ENCODE results near the gene PPP1R3E. TPM values are rescaled to one million over a fixed set of nuclear protein-coding genes. Genes with fewer than 3 reads are reported as not detected.
"Not testable (repeated sequence)": the region's sequence is repeated elsewhere in the genome, so short reads cannot be mapped to it uniquely, and the experiment has no call there.

PPP1R3E gene
- total RNA-seq, 2 donors from 2014 or later = 8.7 TPM

GRCh38 chr14:23269193-23269592, 33.5 kb downstream of the PPP1R3E start:
- DNase-seq (ENCODE audit: low spot score) = no peak
- Histone ChIP-seq H3K36me3 (no peaks in the 10 kb centered on the region), H3K4me3 (no peak overlapping the region), H3K27me3 (replicated peaks; ENCODE audit: insufficient read depth) (no peaks in the 10 kb centered on the region), H3K4me1 (ENCODE audit: control insufficient read depth in 1 of 2, low read depth in 2 of 2) (no peaks in the 10 kb centered on the region), H3K9me3 (no peaks in the 10 kb centered on the region), H3K27ac (no peak overlapping the region)
- no peak for ATAC-seq (ENCODE audit: insufficient number of reproducible peaks, low FRiP score, low read depth)
- TF ChIP-seq CTCF (IDR thresholded peaks at IDR 0.05) = no peak

GRCh38 chr14:23260849-23261248, 41.8 kb downstream of the PPP1R3E start:
- H3K36me3 ChIP-seq; DNase-seq (ENCODE audit: low spot score); H3K9me3 ChIP-seq: not testable (repeated sequence)

GRCh38 chr14:23259426-23259825, 43.2 kb downstream of the PPP1R3E start:
- H3K27ac ChIP-seq = no peak overlapping the region
- TF ChIP-seq CTCF (IDR thresholded peaks at IDR 0.05) = no peak
- DNase-seq (ENCODE audit: low spot score) (no peak), ATAC-seq (ENCODE audit: insufficient number of reproducible peaks, low FRiP score, low read depth) (no peak)
- H3K4me1 ChIP-seq (ENCODE audit: control insufficient read depth in 1 of 2, low read depth in 2 of 2) = no peaks in the 10 kb centered on the region
- no peaks in the 10 kb centered on the region for H3K36me3 ChIP-seq
- no peaks in the 10 kb centered on the region for H3K27me3 ChIP-seq (replicated peaks; ENCODE audit: insufficient read depth)
- no peaks in the 10 kb centered on the region for H3K9me3 ChIP-seq
- H3K4me3 ChIP-seq = no peak overlapping the region

More at GRCh38 chr14:23260849-23261248, 41.8 kb downstream of the PPP1R3E start:
- not testable (repeated sequence) for H3K27ac ChIP-seq; H3K4me3 ChIP-seq; ATAC-seq (ENCODE audit: insufficient number of reproducible peaks, low FRiP score, low read depth); H3K4me1 ChIP-seq (ENCODE audit: control insufficient read depth in 1 of 2, low read depth in 2 of 2); H3K27me3 ChIP-seq (replicated peaks; ENCODE audit: insufficient read depth)

- Histone ChIP-seq H3K4me3 (no peak overlapping the region), H3K9me3 (no peaks in the 10 kb centered on the region), H3K4me1 (ENCODE audit: control insufficient read depth in 1 of 2, low read depth in 2 of 2) (no peaks in the 10 kb centered on the region), H3K27ac (no peak overlapping the region), H3K36me3 (no peaks in the 10 kb centered on the region), H3K27me3 (replicated peaks; ENCODE audit: insufficient read depth) (no peaks in the 10 kb centered on the region)
- no peak for TF ChIP-seq CTCF (IDR thresholded peaks at IDR 0.05)
- no peak for DNase-seq (ENCODE audit: low spot score)
- ATAC-seq (ENCODE audit: insufficient number of reproducible peaks, low FRiP score, low read depth) = no peak
These were observed 44.4 kb downstream of the PPP1R3E start for GRCh38 chr14:23258256-23258655.

GRCh38 chr14:23252420-23253333, 50.0 kb downstream of the PPP1R3E start:
- TF ChIP-seq CTCF (IDR thresholded peaks at IDR 0.05) = no peak
- no peak for ATAC-seq (ENCODE audit: insufficient number of reproducible peaks, low FRiP score, low read depth)
- Histone ChIP-seq H3K4me1 (ENCODE audit: control insufficient read depth in 1 of 2, low read depth in 2 of 2) (no peaks in the 10 kb centered on the region), H3K36me3 (no peaks in the 10 kb centered on the region), H3K27me3 (replicated peaks; ENCODE audit: insufficient read depth) (no peaks in the 10 kb centered on the region), H3K4me3 (no peak overlapping the region), H3K9me3 (no peaks in the 10 kb centered on the region), H3K27ac (no peak overlapping the region)
- no peak for DNase-seq (ENCODE audit: low spot score)

Measured in thoracic aorta (tissue), 2 donors.